ENCODE data around the gene CCDC63.

CCDC63 gene

GRCh38 chr12:110888256-110888991 is 41.6 kb downstream of the CCDC63 start:
- DNase-seq: no peak

GRCh38 chr12:110889361-110889760 is 42.6 kb downstream of the CCDC63 start:
- DNase-seq: no peak

DNA sequence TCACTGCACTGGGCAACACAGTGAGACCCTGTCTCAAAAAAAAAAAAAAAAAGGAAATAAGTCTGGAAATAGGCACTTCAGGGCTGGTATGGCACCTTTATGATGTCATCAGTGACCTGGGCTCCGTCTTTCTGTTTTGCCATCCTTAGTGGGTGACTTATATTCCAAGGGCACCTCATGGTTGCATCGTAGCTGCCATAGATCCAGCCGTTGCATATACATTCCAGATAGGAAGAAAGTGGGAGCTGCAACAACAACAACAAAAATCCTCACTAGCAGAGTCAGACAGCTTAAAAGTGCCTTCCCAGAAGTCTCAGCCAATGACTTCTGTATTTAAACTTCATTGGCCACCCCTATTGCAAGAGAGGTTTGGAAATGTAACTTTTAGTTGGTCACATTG is 47.2 kb downstream of the CCDC63 start:
- no peak for DNase-seq

DNA sequence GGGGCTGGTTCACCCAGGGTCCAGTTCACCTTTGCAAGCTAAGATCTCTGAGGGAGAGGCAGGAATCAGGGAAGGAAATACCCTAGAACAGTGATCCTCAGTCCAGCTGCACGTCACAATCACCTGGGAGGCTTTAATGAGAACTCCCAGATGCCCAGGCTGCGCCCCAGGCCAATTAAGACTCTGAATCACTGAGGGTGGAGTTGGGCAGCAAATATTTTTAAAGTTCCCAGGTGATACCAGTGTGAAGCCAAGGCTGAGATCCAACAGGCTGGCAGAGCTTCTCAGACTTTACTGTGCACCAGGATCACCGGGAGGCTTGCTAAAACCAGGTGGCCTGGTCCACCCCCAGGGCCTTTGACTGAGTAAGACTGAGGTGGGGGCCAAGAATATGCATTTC is 49.8 kb downstream of the CCDC63 start:
- DNase-seq: no peak

DNA sequence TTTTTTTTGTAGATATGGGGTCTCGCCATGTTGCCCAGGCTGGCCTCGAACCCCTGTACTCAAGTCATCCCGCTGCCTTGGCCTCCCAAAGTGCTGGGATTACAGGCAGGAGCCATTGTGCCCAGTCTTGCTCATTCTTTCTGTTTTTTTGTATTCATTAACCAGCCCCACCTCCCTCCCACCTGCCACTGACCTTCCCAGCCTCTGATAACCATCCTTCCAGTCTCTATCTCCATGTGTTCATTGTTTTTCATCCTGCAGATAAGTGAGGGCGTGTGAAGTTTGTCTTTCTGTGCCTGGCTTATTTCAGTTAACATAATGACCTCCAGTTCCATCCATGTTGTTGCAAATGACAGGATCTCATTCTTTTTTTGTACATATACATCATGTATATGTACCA is 54.6 kb downstream of the CCDC63 start:
- no peak for DNase-seq

GRCh38 chr12:110903511-110903910 is 56.7 kb downstream of the CCDC63 start:
- no peak for DNase-seq

DNA sequence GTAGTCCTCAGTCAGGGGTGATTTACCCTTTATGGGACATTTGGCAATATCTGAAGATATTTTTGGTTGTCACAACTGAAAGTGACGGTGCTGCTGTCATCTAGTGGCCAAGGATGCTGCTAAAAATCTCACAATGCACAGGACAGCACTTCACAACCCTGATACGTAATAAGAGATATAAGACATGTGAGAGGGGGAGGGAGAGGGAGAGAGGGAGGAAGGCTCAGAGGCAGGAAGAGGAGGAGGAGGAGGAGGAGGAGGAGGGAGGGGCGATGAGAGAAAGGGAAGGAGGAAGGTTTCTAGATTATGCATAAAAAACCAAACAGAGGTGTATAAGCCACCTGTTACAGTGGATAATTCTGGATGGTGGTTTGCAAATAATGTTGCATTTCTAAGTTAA is 59.3 kb downstream of the CCDC63 start:
- DNase-seq: no peak

- DNase-seq: no peak
Observed at GRCh38 chr12:110906516-110906915, 59.7 kb downstream of the CCDC63 start.

DNA sequence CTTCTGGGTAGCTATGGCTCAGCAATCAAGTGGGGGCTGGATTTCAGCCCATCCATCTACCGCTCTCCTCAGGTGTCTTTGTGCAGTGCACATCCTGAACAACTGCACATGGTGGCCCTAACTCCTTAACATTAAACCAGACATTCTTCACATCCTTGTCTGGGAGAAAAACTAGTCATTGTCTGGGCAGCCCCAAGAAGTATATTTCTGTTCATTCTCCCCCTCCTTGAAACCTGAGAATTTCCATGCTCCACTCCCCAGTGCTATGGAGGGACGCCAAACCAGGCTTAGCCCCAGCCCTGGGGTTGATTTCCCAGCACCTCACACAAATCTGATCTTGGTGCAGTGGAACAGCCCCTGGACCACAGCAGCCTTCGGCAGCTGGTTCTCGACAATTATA is 60.2 kb downstream of the CCDC63 start:
- DNase-seq: no peak

DNA sequence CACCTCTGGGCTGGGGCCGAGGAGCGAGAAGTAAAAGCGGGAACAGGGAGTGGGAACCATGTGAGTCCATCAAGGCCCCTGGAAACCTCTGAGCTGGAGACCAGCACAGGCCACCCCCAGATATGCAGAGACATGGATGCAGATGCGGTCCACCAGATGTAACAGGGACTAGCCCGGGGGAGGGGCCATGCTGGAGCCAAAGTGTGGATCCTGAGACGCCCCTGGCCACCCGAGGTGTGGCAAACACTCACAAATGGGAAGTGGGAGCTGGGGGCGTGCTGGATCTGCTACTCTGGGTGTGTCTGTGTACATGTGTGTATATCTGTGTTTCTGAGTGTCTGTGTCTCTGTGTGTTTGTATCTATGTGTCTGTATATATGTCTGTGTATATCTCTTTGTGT is 60.8 kb downstream of the CCDC63 start:
- DNase-seq: no peak

- no peak for DNase-seq
Observed at GRCh38 chr12:110908377-110909152, 61.8 kb downstream of the CCDC63 start.

- no peak for DNase-seq
Observed at GRCh38 chr12:110912263-110912662, 65.5 kb downstream of the CCDC63 start.

GRCh38 chr12:110913119-110914056 is 66.6 kb downstream of the CCDC63 start:
- no peak for DNase-seq

- no peak for DNase-seq
Observed at GRCh38 chr12:110916295-110916875, 69.6 kb downstream of the CCDC63 start.

GRCh38 chr12:110917467-110917866 is 70.7 kb downstream of the CCDC63 start:
- no peak for DNase-seq

DNA sequence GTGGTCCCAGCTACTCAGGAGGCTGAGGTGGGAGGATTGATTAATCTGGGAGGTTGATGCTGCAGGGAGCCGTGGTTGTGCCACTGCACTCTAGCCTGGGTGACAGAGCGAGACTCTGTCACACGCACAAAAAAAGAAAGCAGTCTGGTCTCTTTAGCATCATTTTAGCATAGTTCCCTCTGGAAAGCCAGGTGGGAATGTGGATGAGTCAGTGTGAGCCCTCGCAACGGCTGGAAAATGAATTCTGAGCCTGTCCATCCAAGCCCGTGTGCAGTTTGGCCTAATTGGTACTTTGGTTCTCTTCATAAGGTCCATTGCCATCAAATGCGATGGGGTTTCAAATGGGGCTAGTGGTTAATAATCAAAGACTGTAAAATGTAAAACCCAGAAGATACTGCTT is 71.2 kb downstream of the CCDC63 start:
- DNase-seq: no peak

DNA sequence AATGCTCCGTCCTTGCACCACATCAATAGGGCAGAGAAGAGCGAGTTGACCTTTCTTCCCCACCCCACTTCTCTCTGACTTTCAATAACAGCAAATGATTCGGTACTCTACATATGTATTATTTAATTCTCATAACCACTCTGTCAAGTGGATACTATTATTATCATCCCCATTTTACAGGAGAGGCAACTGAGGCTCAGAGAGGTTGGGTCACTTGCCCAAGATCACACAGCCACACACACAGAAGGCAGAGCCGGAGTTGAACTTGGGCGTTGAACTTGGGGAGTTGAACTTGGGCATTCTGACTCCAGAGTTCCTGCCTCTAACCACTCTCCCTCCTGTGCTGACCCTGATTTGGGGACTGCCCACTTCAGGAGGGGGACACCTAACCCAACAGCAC is 72.9 kb downstream of the CCDC63 start:
- no peak for DNase-seq

- no peak for DNase-seq
Observed at GRCh38 chr12:110920324-110920910, 73.6 kb downstream of the CCDC63 start, which contains the start of gene MYL2. TSS of gene MYL2 (minus strand) at chr12:110920579. CDS start at chr12:110920529, 50 bp downstream.

DNA sequence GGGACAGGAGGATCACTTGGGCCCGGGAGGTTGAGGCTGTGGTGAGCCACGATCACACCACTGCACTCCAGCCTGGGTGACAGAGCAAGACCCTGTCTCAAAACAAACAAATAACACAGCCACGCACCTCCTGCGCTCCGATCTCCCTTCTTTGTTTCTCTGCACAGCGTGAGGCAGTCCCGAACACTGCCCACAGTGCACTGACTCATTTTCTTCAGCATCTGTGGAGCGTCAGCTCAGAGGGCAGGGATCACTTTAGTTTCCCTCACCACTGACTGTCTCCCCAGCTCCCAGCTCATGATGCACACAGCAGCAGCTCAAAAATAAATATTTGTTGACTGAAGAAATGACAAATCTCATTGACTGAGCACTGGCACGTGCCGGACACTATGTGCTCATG is 74.5 kb downstream of the CCDC63 start:
- DNase-seq: no peak

DNA sequence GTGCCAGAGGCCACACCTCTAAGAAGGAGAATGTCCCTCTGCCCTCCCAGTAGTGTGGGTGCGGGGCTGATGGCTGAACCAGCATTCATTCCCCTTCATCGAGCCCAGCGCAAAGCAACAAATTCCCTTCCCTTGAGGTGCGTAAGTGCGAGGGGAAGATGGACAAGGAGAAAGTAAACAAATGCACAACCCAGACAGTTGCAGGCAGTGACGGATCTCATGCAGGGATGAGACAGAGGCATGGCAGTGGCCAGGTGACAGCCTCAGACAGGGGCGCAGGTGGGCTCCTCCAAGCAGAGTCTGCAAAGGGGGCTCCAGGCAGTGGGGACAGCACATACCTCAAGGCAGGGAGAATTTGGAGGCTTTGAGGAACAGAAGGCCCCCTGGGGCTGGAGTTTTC is 75.9 kb downstream of the CCDC63 start:
- no peak for DNase-seq

DNA sequence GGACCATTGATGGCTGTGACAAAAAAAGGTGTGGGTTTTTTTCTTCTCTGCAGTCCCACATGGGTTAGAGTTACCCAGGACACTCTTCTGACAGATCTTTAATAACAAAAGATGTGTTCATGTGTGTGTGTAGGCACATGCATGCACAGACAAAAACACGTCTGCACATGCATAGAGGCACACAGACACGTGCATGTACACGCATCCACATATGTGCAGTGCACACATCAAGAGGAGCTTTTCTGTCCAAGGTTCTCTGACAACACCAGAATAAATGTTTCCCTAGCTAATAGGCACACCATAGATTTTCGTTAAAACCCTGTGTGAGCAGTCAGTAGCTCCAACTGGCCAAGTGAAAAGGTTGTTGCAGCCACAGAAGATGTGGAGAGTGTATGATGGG is 76.4 kb downstream of the CCDC63 start:
- no peak for DNase-seq

- no peak for DNase-seq
Observed at GRCh38 chr12:110923692-110924334, 77.0 kb downstream of the CCDC63 start.
